H1 (cell line): Measurements from ENCODE around the gene KCNJ16. TPM values are rescaled to one million over a fixed set of nuclear protein-coding genes. Genes with fewer than 3 reads are reported as not detected.

Experiments used
- E2F6 ChIP-seq: IDR thresholded peaks from 2 replicates; pipeline ENCODE4 v1.6.1; 2012; ENCODE audit warnings: inconsistent platforms
- FOSL1 ChIP-seq: IDR thresholded peaks from 2 replicates; pipeline ENCODE4 v1.6.1; 2011; ENCODE audit warnings: mild to moderate bottlenecking, low read depth, low read length, moderate library complexity; ENCODE audit not compliant: insufficient read depth
- HDAC6 ChIP-seq: IDR thresholded peaks from one replicate; pipeline ENCODE4 v1.7.1; 2012; ENCODE audit warnings: low read depth, mild to moderate bottlenecking, inconsistent platforms, low read length, moderate library complexity
- KDM5A ChIP-seq: fragments of 200-600 bp; IDR thresholded peaks from 2 replicates; pipeline ENCODE4 v1.7.1; 2012; ENCODE audit warnings: mild to moderate bottlenecking, low read length, inconsistent platforms, mixed read lengths
- polyA plus RNA-seq, 7 experiments: library from polyadenylated mRNA; depleted of rRNA in 3 of 7; stranded (reverse) in 5 of 7; unstranded in 2 of 7; fragments of >200 nt in 5 of 7; fragments of 200-250 nt in 2 of 7; gene quantifications; 1 replicate in 5 of 7; 2 replicates in 1 of 7; 4 replicates in 1 of 7; pipeline versions ENCODE4 v1.2.1 to v1.2.3, GENCODE V29; 2011 to 2013; ENCODE audit warnings: missing spikeins in 2 of 7, mixed read lengths in 2 of 7
- total RNA-seq: library from RNA; stranded (reverse); fragmentation: NEBNext Ultra II Directional; extraction: Animal tissue kit (Norgen Biotek cat#: 25700); gene quantifications from 2 replicates; pipeline ENCODE4 v1.2.1, GENCODE V29; 2021

The KCNJ16 gene
- total and polyA plus RNA-seq, 2 of the 8 experiments (the other 6 are each of a cell fraction or from before 2014, with no cell fraction given): not detected

GRCh38 chr17:70059649-70060048, 15.4 kb upstream of the KCNJ16 start (continued):
- no peak for TF ChIP-seq HDAC6
- TF ChIP-seq E2F6: no peak
- TF ChIP-seq FOSL1: no peak
- TF ChIP-seq KDM5A: no peak
